Epithelial cell of proximal tubule (primary cell): ENCODE results near the gene ERGIC2. TPM values are rescaled to one million over a fixed set of nuclear protein-coding genes. Genes with fewer than 3 reads are reported as not detected.

Experiments
- DNase-seq: peaks from one replicate; pipeline ENCODE4 v3.0.0-alpha.2; 2011; ENCODE audit warnings: low read depth
- H3K4me3 ChIP-seq: 2 replicates; pipeline ENCODE4 v1.5.1; 2011; ENCODE audit warnings: low read depth, mild to moderate bottlenecking, low read length
- CTCF ChIP-seq: conservative IDR thresholded peaks from 2 replicates; pipeline ENCODE4 v1.5.1; 2012; ENCODE audit warnings: low read depth, mild to moderate bottlenecking, low read length
- total RNA-seq: library from RNA; depleted of rRNA; stranded (reverse); fragments of >200 nt; gene quantifications from 2 replicates; pipeline ENCODE4 v1.2.3, GENCODE V29; 2015

The ERGIC2 gene
- total RNA-seq, 1 donor from 2014 or later = 68.4 TPM

- no peak for TF ChIP-seq CTCF
- no peak overlapping the region for H3K4me3 ChIP-seq
- no peak for DNase-seq
Observed at GRCh38 chr12:29425722-29426121, 44.8 kb upstream of the ERGIC2 start.

- H3K4me3 ChIP-seq = no peak overlapping the region
- no peak for DNase-seq
- TF ChIP-seq CTCF = no peak
Observed at GRCh38 chr12:29416748-29417147, 35.8 kb upstream of the ERGIC2 start.

- H3K4me3 ChIP-seq = no peak overlapping the region
- TF ChIP-seq CTCF = no peak
- DNase-seq = no peak
Observed at GRCh38 chr12:29415111-29415510, 34.1 kb upstream of the ERGIC2 start.

- no peak for TF ChIP-seq CTCF
- DNase-seq = no peak
- no peak overlapping the region for H3K4me3 ChIP-seq
Observed at GRCh38 chr12:29414368-29414767, 33.4 kb upstream of the ERGIC2 start.

GRCh38 chr12:29405561-29405960, 24.6 kb upstream of the ERGIC2 start:
- TF ChIP-seq CTCF = no peak
- no peak overlapping the region for H3K4me3 ChIP-seq

DNA sequence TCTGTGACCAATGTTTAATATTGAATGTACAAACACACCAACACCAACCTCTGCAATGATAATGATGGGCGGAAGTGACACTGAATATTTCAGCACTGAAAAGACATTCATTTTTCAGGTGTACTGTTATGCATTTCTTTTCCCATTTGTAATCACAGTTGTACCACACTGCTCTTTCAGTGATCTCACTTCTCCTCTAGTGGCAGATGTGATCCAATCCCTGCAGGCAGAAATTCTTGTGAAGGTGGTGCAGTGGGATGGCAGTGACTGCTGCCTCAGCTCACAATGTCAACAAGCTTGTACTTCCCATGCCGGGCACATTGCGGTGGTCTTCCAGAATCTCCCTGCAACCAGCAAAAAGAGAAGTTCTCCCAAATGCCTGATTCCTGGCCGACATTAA, 23.0 kb upstream of the ERGIC2 start:
- DNase-seq = no peak
- H3K4me3 ChIP-seq = no peak overlapping the region
- TF ChIP-seq CTCF = no peak

More at GRCh38 chr12:29405561-29405960, 24.6 kb upstream of the ERGIC2 start:
- no peak for DNase-seq

DNA sequence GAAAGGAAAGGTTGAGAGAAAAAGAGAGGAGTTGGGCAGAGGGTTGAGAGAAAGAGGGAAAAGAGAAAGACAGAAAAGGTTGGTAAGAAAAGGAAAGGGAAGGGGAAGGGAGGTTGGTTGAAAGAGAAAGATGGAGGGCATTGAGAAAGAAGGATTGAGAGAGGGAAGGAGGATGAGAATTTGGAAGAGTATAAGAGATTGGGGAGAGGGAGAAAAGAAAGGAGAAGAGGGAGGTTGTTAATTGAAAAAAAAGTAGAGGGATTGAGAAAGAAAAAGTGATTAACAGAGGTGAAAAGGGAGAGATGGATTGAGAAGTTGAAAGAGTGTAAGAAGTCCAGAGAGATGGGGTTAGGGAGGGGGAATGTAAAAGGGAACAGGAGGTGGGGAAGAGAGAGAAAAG, 21.5 kb upstream of the ERGIC2 start:
- no peak overlapping the region for H3K4me3 ChIP-seq
- no peak for TF ChIP-seq CTCF
- no peak for DNase-seq
